ENCODE results near the gene SH3BP2. TPM values are rescaled to one million over a fixed set of nuclear protein-coding genes. Genes with fewer than 3 reads are reported as not detected.

SH3BP2 gene
- polyA plus RNA-seq, 3 donors: 19.1 to 478 (median 26.9) TPM

DNA sequence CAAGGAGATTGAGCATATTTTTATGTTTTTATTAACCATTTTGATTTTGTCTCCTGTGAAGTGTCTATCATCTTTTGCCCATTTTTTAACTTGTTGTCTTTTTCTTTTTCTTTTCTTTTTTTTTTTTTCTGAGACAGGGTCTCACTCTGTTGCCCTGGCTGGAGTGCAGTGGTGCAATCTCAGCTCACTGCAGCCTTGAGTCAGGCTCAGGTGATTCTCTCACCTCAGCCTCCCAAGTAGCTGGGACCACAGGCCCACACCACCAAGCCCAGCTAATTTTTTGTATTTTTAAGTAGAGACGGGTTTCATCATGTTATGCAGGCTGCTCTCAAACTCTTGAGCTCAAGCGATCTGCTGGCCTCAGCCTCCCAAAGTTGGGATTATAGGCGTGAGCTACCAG is 46.2 kb downstream of the SH3BP2 start:
- no peak overlapping the region for H3K4me2 ChIP-seq (replicated peaks; ENCODE audit: extremely low read depth, low read length, poor library complexity, severe bottlenecking)
- no peaks in the 10 kb centered on the region for H3K9me3 ChIP-seq (replicated peaks in 1 of 2; ENCODE audit: control insufficient read depth in 1 of 2, insufficient read depth in 1 of 2, low read length in 2 of 2)
- peaks cover 68% of the 10 kb centered on the region for H3K4me1 Mint-ChIP-seq
- peak overlapping the region in 3 of 7 donors; percentile 20 to 76 (median 37) for H3K27ac Mint-ChIP-seq
- peaks cover 20 to 47% of the 10 kb centered on the region in 2 donors for H3K36me3 Mint-ChIP-seq
- H4K20me1 ChIP-seq (ENCODE audit: insufficient read depth, low read length): peaks cover 85% of the 10 kb centered on the region
- no peak overlapping the region for H3K9ac ChIP-seq (ENCODE audit: insufficient read depth, low read length, poor library complexity, severe bottlenecking)
- peaks cover 11% of the 10 kb centered on the region for H3K79me2 ChIP-seq (ENCODE audit: insufficient read depth, low read length)
- no peak overlapping the region for H3K27ac ChIP-seq (ENCODE audit: low read depth in 1 of 2, low read length in 2 of 2)
- peaks cover 0 to 2% (median 0%) of the 10 kb centered on the region in 3 donors for H3K27me3 Mint-ChIP-seq (ENCODE audit: low read depth in 3 of 3)
- H3K36me3 ChIP-seq (replicated peaks in 1 of 2; ENCODE audit: control insufficient read depth in 1 of 2, insufficient read depth in 2 of 2, low read length in 2 of 2): peaks cover 25 to 29% of the 10 kb centered on the region in 2 donors
- H2AFZ ChIP-seq (ENCODE audit: insufficient read depth, low read depth, low read length, poor library complexity, severe bottlenecking): no peak overlapping the region
- intact Hi-C loops (cut with micrococcal nuclease): loop anchor here (5.0 kb wide), 2 partner anchors 77 to 82 kb away; partner anchors contain the start of gene TNIP2 (in 1 of the 2)
- TF ChIP-seq, protein P1, sequence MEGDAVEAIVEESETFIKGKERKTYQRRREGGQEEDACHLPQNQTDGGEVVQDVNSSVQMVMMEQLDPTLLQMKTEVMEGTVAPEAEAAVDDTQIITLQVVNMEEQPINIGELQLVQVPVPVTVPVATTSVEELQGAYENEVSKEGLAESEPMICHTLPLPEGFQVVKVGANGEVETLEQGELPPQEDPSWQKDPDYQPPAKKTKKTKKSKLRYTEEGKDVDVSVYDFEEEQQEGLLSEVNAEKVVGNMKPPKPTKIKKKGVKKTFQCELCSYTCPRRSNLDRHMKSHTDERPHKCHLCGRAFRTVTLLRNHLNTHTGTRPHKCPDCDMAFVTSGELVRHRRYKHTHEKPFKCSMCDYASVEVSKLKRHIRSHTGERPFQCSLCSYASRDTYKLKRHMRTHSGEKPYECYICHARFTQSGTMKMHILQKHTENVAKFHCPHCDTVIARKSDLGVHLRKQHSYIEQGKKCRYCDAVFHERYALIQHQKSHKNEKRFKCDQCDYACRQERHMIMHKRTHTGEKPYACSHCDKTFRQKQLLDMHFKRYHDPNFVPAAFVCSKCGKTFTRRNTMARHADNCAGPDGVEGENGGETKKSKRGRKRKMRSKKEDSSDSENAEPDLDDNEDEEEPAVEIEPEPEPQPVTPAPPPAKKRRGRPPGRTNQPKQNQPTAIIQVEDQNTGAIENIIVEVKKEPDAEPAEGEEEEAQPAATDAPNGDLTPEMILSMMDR (IDR thresholded peaks at IDR 0.05): no peak
- H3K4me3 ChIP-seq (replicated peaks in 1 of 3; ENCODE audit: low read depth in 2 of 3, low read length in 3 of 3): no peak overlapping the region
- no peak overlapping the region for H3K4me3 Mint-ChIP-seq
- no peak for DNase-seq
- WGBS (ENCODE audit: insufficient coverage): no CpG with 5 or more reads among the region's 3 CpGs
- no peaks in the 10 kb centered on the region for H3K27me3 ChIP-seq (ENCODE audit: control insufficient read depth in 2 of 2, insufficient read depth in 2 of 2, low read length in 2 of 2)
- H3K9me3 Mint-ChIP-seq: no peaks in the 10 kb centered on the region
- peaks cover 59 to 64% of the 10 kb centered on the region in 2 donors for H3K4me1 ChIP-seq (ENCODE audit: control insufficient read depth in 1 of 2, insufficient read depth in 2 of 2, low read length in 2 of 2)

DNA sequence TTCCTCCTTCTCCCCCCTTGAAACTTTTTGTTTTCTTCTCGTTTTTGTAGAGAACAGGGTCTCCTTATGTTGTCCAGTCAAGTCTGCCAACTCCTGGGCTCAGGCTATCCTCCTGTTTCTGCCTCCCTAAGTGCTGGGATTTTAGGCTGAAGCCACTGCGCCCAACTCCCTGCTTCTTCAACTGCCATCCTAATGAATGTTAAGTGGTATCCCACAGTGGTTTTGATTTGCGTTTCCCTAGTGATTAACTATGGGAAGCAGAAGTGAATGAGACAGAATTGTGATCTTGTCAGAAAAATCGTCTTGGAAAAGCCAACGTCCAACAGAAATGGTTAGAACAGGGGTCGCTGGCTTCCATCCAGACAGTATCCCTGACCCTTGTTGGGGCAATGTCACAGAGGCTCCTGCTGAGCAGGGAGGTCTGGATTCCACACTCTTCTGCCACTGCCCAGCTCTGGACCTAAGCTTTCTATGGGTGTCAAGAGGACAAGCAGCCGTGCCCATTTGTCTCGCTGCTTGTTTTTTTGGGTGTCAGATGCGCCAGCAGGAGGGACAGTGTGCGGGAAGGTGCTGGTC is 49.9 kb downstream of the SH3BP2 start:
- H3K4me2 ChIP-seq (replicated peaks; ENCODE audit: extremely low read depth, low read length, poor library complexity, severe bottlenecking): peak overlapping the region; percentile 93
- Mint-ChIP-seq H3K9me3 (no peaks in the 10 kb centered on the region), H3K27me3 (ENCODE audit: low read depth in 3 of 3) (peaks cover 0 to 2% (median 0%) of the 10 kb centered on the region in 3 donors), H3K4me3 (peak overlapping the region; percentile 78 to 90), H3K27ac (peak overlapping the region; percentile 73 to 90 (median 85)), H3K4me1 (peaks cover 62% of the 10 kb centered on the region), H3K36me3 (peaks cover 2 to 16% of the 10 kb centered on the region in 2 donors)
- peak in 1 of 3 donors; percentile 31 for DNase-seq
- H3K27me3 ChIP-seq (ENCODE audit: control insufficient read depth in 2 of 2, insufficient read depth in 2 of 2, low read length in 2 of 2): no peaks in the 10 kb centered on the region
- TF ChIP-seq, protein P1 (IDR thresholded peaks at IDR 0.05): no peak
- H3K4me1 ChIP-seq (ENCODE audit: control insufficient read depth in 1 of 2, insufficient read depth in 2 of 2, low read length in 2 of 2): peaks cover 47 to 58% of the 10 kb centered on the region in 2 donors
- H3K27ac ChIP-seq (ENCODE audit: low read depth in 1 of 2, low read length in 2 of 2): peak overlapping the region; percentile 76 to 80
- peak overlapping the region; percentile 83 for H3K9ac ChIP-seq (ENCODE audit: insufficient read depth, low read length, poor library complexity, severe bottlenecking)
- H3K4me3 ChIP-seq (replicated peaks in 1 of 3; ENCODE audit: low read depth in 2 of 3, low read length in 3 of 3): peak overlapping the region; percentile 70 to 95 (median 88)
- peaks cover 83% of the 10 kb centered on the region for H4K20me1 ChIP-seq (ENCODE audit: insufficient read depth, low read length)
- 10% methylated on average over 9 of the region's 10 CpGs for WGBS (ENCODE audit: insufficient coverage)
- no peaks in the 10 kb centered on the region for H3K9me3 ChIP-seq (replicated peaks in 1 of 2; ENCODE audit: control insufficient read depth in 1 of 2, insufficient read depth in 1 of 2, low read length in 2 of 2)
- no peaks in the 10 kb centered on the region for H3K36me3 ChIP-seq (replicated peaks in 1 of 2; ENCODE audit: control insufficient read depth in 1 of 2, insufficient read depth in 2 of 2, low read length in 2 of 2)
- peaks cover 48% of the 10 kb centered on the region for H3K79me2 ChIP-seq (ENCODE audit: insufficient read depth, low read length)
- H2AFZ ChIP-seq (ENCODE audit: insufficient read depth, low read depth, low read length, poor library complexity, severe bottlenecking): peak overlapping the region; percentile 41
- intact Hi-C loops (cut with micrococcal nuclease): loop anchor here (5.0 to 10.0 kb wide), 2 partner anchors 45 to 92 kb away; no protein-coding TSS in a partner anchor
